Measurements from ENCODE around the gene TCF15.

- TF ChIP-seq CTCF (IDR thresholded peaks at IDR 0.05) (no peak), POLR2A (IDR thresholded peaks at IDR 0.05) (no peak)
These were observed 11.1 kb upstream of the TCF15 start for GRCh38 chr20:621125-621756.
